ENCODE data around the gene THAP12.

GRCh38 chr11:76303399-76303798 lies 77.5 kb downstream of the THAP12 start:
- TF ChIP-seq BHLHE40 (IDR thresholded peaks at IDR 0.05; ENCODE audit: borderline replicate concordance) = no peak
- no peak for TF ChIP-seq SP1 (IDR thresholded peaks at IDR 0.05)
- no peak for TF ChIP-seq ELF4 (IDR thresholded peaks at IDR 0.05)
- TF ChIP-seq ZNF384 (IDR thresholded peaks at IDR 0.05) = no peak
- no peak for TF ChIP-seq L3MBTL2 (conservative IDR thresholded peaks at IDR 0.05)
- TF ChIP-seq NFRKB (IDR thresholded peaks at IDR 0.05) = no peak
- no peak for TF ChIP-seq LEF1 (IDR thresholded peaks at IDR 0.05; ENCODE audit: borderline replicate concordance)
